LHCN-M2 (cell line): Measurements from ENCODE around the gene GRM1. TPM values are rescaled to one million over a fixed set of nuclear protein-coding genes. Genes with fewer than 3 reads are reported as not detected.

Experiments
- DNase-seq: peaks from one replicate; pipeline ENCODE4 v3.0.0-alpha.2; 2012; ENCODE audit warnings: low read depth
- total RNA-seq: library from RNA; depleted of rRNA; stranded (reverse); fragments of >200 nt; gene quantifications from 2 replicates; pipeline ENCODE4 v1.2.3, GENCODE V29; 2014; rRNA removed

GRM1 gene
- total RNA-seq, 1 experiment from 2014 or later = 0.06 TPM

- no peak for DNase-seq
These were observed 428.0 kb downstream of the GRM1 start for GRCh38 chr6:146456886-146457285.

GRCh38 chr6:146460941-146461340 lies 432.1 kb downstream of the GRM1 start:
- DNase-seq = no peak

- DNase-seq = no peak
These were observed 441.4 kb downstream of the GRM1 start for GRCh38 chr6:146470091-146470770.

- DNase-seq = no peak
These were observed 444.1 kb downstream of the GRM1 start for GRCh38 chr6:146472918-146473317.

GRCh38 chr6:146481527-146481926 lies 452.7 kb downstream of the GRM1 start:
- no peak for DNase-seq

GRCh38 chr6:146484411-146484810 lies 455.5 kb downstream of the GRM1 start:
- DNase-seq = no peak

Other genes starting within 250 kb of the GRM1 start
- 11.0 and 12.2 TPM in 2 replicates for gene FBXO30, start 214.3 kb upstream of the GRM1 start, total RNA-seq
- gene SHPRH, start 64.7 kb upstream of the GRM1 start, total RNA-seq = 8.2 and 8.5 TPM in 2 replicates